ENCODE results near the gene PDZRN3.

Gene PDZRN3

DNA sequence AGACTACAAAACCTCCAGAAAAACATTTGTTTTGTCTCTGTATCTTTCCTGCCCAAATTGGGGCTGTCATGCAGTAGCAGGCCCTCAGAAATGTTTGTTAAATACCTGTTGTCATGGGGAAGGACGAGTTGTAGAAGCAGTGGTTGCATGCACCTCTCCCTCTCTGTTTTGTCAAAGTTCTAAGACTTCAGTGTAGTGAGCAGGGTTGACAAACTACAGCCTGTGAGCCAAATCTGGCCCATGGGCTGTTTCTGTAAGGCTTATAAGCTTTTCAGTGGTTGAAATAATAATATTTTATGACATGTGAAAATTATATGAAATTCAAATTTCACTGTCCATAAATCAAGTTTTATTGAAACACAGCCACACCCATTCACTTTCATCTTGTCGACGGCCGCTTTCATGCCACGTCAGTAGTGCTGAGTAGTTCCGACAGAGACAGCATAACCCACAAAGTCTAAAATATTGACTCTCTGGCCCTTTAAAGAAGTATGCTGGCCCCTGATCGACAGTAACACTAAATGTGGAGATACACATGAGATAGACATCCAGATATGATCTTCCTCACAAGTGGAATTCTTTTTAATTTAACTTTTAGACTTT lies 102.9 kb downstream of the PDZRN3 start:
- no peak for DNase-seq (ENCODE audit: low read depth in 2 of 2)

DNA sequence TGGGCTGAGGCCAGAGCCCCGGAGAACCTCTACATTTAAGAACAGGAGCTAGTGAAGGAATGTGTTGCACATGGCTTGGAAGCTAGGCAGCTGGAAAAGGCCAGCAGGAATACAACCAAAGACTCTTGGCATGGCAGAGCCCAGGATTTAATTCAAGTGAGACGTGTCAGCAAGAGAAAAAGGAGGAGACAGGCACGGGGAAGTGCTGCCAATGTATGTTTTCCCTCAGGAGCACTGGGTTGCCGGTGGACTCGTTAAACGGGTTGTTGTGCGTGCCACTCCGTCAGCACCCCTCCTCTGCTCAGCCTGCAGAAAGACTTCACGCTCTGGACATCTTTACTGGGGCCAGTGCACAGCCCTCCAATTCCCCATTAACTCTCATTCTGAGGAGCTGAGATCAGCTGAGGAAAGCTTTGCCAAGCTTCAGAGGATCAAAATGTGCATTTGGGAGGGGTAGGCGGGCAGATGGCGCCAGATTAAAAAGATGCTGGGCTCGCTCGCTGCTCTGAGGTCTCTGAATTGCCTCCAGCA lies 103.7 kb downstream of the PDZRN3 start:
- no peak for DNase-seq (ENCODE audit: low read depth in 2 of 2)

DNA sequence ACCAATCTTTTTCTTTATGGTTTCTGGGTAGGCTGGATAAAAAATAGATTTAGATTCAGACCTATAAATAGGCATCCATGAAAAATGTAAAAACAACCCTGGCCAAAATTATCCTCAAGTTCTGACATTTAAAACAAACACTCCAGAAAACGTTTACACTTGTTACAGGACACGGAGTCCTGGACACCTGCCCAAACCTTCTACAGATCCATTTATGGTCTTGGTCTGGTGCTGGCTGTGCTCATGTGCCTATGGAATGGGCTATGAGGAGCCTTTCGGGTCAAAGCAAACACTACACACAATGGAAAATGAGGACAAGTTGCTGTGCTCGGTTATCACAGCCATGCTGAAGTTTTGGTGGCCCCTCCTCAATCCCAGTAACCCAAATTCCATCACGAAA lies 108.1 kb downstream of the PDZRN3 start:
- DNase-seq (ENCODE audit: low read depth in 2 of 2), result no peak

DNA sequence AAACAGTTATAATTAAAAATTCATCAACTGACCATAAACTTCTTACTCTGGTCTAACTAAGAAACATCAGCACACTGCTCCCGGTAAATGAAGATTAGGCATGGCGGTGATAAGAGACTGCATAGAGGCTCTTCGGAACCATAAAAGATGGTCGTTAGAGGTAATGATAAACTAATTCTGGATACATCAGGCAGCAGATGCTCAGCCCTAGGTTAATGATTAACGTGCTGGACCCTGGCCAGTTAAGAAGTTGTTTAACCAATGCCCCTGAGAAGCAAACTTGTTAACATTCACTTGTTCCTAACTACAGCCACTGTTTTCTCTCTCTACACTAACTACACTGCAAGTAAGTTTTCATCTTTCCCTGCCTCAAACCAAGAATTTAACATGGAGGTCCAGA lies 111.5 kb downstream of the PDZRN3 start:
- DNase-seq (ENCODE audit: low read depth in 2 of 2), result no peak

DNA sequence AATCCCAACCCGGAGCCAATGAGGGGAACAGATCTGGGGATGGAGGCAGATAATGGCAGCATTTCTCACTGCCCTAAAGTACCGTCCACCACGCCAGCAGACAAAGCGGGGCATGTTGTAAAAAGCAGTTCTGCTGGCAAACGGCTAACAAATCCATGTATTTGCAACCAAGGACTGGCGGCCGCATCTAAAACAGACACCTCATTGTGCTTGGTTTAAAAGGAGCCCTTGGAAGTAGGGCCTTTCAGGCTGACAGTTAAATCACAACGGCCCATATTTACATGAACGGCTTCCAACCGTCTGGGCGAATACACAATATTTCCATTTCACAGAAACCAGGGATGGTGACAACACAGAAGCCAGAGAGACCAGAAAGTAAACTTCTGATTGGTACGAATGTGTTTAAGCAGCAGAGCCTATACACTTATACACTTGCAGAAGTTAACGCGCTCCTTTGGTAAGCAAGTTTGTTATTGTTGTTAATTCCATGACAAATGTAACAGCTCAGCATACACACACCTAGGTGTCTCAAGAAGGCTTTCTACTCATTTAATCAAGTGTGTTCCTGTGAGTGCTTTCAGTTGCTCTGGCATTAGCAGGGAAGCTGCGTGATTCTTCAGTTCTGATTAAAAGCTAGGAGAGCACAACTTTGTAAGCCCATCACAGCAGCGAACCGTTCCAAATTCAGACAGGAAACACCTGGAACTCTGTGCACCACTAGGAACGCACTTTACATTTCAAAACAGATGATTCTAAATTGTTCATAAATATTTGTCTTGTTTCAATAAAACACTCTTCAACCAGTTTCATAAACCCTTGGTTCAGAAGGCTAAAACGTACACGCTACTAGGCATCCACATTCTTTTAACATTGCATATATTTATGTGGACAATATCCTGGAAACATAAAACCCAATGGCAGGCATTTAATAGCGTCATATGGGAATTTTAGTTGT lies 112.9 kb downstream of the PDZRN3 start:
- no peak for DNase-seq (ENCODE audit: low read depth in 2 of 2)

DNA sequence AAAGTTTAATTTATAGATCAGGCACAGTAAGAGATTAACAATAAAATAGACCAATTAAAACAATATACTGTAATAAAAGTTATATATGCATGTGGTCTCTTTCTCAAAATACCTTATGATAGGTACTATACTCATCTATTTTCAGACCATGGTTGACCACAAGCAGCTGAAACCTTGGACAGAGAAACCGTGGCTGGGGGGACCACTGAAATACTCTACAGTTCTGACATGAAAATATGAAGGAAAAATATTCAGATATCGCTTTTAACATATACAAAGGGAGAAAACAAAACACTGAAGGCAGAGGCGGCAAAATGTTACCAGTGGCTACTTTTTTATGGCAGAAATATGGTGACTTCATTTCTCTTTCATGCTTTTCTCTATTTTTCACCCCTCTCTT lies 114.0 kb downstream of the PDZRN3 start:
- DNase-seq (ENCODE audit: low read depth in 2 of 2), result no peak

DNA sequence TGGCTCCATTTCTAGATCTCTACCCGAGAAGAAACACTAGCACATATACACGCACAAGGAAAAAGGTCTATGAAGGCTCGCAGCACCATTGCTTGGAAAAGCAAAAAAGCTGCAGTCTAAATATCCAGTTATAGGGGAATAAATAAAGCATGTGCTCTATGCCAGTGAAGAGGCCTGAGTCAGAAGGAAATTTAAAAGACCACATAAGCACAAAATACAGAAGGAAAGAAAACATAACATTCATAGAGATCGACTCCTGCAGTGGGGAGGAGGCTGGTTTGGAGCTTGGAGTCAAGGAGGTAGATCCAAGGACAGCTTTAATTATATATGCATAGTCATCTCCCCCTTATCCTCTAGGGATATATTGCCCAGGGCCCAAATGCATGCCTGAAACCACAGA lies 114.4 kb downstream of the PDZRN3 start:
- no peak for DNase-seq (ENCODE audit: low read depth in 2 of 2)

DNA sequence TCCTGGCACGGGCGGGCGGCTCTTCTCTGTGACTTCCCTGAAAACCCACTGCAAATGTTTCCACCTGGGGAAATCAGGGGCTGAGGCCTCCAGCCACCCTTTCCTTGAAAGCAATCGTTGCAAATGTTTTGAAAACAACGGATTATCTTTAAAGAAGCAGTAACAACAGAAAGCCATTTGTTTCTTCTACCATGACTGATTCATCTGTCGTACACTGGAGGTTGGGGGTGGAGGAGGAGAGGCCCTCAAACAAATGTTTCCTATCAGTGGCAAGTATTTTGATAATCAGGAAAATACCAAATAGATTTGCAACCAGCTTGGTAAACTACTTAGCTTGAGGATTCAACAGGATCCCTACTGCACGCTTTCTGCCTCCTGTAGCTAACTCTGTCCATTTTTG lies 114.9 kb downstream of the PDZRN3 start:
- DNase-seq (ENCODE audit: low read depth in 2 of 2), result no peak

DNA sequence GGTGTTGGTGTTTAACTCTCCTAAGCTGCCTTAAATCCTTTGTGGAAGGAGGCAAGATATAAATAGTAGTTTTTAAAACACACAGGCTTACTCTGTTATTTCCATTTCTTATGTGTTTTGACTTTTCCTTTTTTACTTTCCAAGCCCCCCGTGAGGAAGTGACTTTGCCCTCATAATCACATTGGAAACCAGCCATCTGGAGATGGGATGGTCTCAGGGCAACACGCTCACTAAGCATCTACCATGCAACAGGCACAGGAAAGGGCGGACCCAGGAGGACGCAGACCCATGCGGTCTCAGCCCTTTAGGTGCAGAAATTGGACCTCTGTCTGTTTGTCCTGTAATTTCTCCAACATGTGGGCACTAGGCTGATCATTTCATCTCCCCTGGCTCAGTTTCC lies 115.7 kb downstream of the PDZRN3 start:
- DNase-seq (ENCODE audit: low read depth in 2 of 2), result no peak

DNA sequence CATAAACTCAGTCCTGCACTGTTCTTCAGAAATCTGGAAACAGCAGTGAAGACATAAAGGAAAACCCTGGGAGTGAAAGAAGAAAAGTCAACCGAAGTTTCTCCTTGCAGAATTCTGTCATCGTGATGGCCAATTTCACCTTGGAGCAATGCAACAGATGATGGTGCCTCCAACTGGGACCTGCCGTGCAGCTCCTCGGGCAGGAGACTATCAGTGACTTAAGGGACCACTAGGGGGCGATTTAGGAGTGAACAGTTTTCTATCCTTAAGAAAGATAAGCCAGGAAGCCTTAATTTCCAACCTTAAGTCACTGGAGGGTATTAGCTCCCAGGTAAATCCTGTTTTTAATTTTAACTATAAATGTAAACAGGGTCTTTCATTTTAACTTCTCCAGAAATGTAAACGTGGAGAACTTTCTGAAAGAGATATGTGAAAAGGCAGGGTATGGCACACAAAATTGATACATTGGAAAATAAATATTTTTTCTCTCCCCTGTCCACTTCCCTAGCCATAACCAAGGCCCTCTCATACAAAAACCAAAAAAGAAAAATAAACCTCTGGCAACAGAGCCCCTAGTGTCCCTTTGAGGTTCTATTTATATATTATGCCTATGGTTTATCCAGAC lies 116.3 kb downstream of the PDZRN3 start:
- no peak for DNase-seq (ENCODE audit: low read depth in 2 of 2)

DNA sequence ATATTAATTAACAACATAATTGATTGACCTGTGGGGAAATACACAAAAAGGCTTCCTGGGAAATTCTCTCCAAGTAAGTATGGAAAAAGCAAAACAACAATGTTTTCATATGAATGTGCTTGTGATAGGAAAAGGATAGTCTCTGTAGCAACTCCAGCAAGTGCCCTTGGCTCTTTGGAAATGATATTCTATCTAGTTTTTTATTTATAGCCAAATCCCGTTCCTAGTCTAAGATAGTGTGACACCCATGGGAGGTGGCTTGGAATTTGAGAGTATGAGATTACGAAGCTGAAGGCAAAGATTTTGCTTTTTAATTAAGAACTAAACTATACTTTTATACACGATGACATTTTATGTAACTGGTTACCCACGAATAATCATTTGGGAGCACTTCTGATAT lies 119.9 kb downstream of the PDZRN3 start:
- DNase-seq (ENCODE audit: low read depth in 2 of 2), result no peak

DNA sequence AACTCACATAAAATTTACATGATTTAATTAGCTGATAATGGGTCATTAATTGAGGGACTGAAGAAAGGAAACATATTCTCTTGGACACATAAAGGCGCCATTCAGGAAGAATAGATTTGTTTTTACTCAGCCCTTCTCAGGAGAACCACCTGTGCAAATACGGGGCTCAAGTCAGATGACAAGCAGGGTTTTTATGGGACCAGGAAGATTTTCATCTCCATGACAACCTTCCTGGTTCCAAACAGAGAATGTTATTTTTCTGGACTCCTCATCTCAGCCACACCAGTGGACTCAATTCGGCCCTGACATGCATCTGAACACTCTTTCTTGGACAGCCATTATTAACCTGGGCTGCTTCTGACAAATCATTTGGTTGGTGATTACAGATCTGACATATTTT lies 120.5 kb downstream of the PDZRN3 start:
- DNase-seq (ENCODE audit: low read depth in 2 of 2), result no peak

DNA sequence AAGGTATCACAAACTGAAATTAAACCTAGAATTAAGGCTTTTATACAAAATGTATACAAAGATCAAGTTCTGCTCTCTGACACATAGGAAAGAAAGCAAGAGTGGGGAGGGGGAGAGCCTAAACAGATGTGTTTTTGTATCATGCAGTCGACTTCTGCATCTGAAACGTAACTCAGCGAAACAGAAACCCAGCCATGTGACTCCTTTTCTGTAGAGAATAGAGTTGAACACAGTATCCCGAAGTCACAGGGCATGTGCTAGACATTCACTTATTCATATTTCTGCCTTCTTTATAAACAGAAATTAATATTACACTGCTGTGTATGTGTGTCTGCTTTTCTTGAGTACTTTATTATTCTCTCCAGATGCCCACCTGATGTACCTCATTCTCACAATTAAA lies 121.0 kb downstream of the PDZRN3 start:
- no peak for DNase-seq (ENCODE audit: low read depth in 2 of 2)

DNA sequence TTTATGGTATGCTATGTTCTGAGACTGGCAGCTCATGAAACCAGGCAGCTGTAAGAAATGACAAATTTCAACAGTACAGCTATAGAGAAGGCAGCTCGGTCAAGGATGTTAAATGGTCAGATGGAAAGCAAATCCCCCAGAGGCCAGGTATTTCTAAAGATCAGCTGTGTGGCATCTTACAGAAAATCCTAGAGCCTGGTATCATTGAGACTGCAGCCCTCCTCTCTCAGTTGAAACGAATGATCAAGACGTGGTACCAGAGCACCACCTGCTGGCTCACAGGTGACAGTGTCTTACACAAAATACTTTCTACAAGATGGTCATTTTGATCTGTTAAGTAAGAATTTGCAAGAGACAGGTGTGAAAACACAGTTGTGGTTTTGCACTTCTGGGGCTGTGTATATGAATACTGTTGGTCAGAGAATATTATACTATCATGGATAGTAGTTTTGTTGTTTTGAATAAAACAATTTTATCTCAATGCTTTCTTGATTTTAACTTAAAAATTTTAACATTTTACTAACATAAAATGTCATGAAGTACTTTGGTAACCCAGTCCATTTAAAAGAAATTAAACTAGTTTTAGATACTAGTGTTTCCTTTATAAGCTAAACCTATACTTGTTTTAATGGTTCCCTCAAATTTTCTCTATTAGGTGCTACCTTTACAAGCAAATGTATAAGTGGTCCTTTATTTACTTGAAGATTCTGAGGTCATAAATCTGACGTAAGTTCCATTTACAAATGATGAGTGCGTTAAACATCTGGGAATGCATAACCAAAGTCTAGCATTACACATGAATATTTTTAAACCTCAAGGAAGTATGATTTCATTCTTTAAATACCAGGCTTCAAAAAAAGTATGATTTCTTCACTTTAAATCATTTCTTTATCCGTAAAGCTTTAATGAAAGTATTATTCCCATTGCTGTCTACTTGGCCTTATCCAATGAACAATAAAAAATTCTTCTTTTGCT lies 121.8 kb downstream of the PDZRN3 start:
- peak in 1 of 2 donors; percentile 9 for DNase-seq (ENCODE audit: low read depth in 2 of 2)

DNA sequence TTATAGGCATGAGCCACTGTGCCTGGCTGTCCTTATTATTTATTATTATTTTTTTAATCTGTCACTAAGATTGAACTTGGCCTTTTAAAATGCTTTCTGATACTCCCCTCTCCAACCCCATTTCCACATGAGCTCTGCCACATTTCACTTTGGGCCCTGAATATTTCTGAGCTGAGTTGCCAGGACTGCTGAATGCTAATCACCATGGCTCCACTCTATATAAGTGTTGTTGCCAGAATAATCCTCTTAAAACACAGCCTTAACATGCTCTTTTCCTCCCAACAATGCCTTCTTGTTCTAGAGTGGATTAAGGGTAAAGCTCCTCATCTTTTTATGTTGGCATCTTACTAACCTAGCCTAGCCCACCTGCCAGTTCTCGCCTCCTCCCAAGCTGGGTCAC lies 124.4 kb downstream of the PDZRN3 start:
- DNase-seq (ENCODE audit: low read depth in 2 of 2), result no peak

DNA sequence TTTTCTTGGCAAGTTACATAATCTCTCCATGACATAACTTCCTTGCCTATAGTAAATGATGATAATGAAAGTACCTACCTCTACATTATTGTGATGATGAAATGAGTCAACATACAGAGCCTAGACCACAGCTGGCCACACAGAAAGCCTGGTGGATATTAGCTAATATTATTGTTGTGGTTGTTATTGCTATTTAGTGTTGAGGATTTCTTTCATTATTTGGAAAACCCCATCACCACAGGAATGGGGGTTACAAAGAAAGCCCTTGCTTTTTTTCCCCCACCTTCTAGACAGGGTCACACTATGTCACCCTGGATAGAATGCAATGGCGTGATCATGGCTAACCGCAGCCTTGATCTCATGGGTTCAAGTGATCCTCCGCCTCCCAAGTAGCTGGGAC lies 125.0 kb downstream of the PDZRN3 start:
- no peak for DNase-seq (ENCODE audit: low read depth in 2 of 2)

DNA sequence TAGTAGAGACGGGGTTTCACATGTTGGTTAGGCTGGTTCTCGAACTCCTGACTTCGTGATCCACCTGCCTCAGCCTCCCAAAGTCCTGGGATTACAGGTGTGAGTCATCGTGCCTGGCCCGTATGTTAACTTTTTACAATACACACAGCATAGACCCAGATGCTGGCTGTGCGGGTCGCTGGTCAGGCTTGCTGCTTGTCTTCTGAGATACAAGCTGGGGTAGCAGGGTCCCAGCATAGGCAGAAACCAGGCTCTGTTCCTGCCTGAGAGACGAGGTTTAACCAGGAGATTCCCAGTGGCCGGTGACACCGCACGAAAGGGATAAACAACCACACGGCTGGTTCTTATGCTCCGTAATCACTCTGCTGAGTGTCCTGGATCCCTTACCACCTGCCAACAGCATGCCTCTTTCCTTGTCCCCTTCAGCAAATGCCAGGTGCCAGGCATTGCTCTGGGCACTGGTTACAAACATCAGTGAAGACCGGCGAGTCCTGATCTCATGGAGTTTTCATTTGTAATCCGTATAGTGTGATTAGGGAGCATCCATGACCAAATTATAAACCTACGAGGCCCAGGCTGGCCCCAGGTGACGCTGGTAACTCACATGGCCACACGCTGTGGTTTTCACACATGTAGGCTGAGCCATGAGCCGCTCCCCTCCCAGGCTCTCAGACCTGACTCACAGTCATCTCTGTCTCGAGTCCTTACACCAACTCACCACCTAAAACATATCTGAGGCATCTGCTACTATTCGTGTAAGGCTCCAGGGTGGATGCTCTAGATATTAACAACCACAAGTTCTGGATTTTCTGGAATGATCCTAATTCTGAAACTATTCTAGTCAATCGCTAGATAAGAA lies 125.7 kb downstream of the PDZRN3 start:
- no peak for DNase-seq (ENCODE audit: low read depth in 2 of 2)

DNA sequence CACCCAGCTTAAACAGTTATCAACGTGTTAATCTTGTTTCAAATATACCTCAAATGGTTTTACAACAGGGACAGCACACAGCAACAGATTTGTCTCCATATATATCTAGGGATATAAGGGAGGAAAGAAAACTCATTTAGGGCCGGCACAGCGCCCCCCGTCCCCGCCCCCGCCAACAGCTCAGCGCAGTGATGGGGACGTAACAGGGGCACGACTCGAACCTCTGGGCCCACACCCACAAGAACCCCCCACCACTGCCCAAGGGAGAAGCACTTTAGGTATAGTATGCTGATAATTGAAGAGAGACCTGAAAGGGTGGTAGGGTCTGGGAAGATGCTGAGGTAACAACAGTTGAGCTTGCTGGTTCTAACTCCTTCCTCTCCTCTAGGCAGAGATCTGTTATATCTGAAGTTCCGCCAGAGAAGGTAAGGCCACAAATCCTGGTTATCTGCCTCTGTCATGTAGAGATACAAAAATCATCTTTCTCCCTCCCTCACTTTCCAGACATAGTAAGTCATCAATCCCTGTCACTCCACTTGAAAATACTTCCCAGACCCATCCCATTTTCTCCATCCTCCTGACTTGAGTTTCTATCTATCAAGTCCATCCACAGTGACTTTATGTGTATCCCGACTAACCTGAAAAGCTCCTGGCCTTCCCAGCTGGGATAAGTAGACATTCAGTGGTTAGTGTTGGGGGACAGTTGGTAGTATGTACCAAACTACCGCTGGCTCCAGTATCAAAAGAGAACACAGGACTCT lies 126.9 kb downstream of the PDZRN3 start:
- no peak for DNase-seq (ENCODE audit: low read depth in 2 of 2)

DNA sequence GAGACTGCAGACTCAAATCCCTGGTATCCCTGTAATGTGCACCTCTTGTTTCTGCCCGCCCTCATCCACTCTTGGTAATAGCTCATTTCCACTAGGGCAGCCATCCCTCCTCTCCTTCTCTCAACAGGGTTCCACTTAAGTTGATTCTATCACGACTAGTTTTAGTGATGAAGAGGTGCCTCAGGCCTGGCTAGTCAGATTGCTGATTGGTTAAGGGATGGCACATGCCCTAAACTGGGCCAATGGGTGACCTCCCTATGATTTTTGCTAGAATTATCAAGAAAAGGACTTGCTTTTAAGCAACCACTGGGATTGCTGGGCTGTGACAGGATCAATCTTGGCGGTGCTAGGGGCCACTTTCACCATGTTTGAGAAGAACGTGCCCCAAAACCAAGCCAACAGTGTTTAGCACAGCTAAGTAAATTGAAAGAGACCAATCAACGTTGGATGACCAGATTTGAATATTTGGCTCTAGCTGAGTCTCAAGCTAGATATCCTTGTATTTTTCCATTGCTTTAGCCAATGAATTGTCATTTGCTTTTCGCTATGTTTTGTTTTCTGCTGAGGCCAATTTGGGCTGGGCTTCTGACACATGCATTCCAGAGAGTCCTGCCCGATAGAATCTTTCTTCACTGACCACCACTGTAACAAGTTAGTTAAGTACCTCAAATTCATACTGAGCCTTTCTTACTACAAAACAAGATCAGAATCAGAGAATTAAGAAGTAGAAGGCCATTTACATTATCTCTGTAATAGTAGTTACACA lies 131.0 kb downstream of the PDZRN3 start:
- no peak for DNase-seq (ENCODE audit: low read depth in 2 of 2)

Measured in stimulated activated CD8-positive, alpha-beta memory T cell treated with anti-CD3 and anti-CD28 coated beads, Interleukin-2, amount 100 ng/mL, for 1 hour (primary cell).